HCT116 (cell line): ENCODE data around the gene TMEM247. TPM values are rescaled to one million over a fixed set of nuclear protein-coding genes. Genes with fewer than 3 reads are reported as not detected.

Experiments used
- ATAC-seq: fragments of 200-7000 bp; cut with Tn5 transposase; 2 replicates; pipeline ENCODE4 v1.9.1; 2020; ENCODE audit warnings: mild to moderate bottlenecking, moderate library complexity
- BruUV-seq: library from RNA; stranded (reverse); fragments of 400-500 nt; replicated peaks from 2 replicates; lab custom pipeline; 2021; lab: Mats Ljungman, UMichigan
- CTCF ChIA-PET: fragments of 300-600 bp; sonication (Branson Sonifier 250); formaldehyde crosslinking; loops from one replicate; lab custom pipeline; 2021; ENCODE audit warnings: antibody characterized with exemption; lab: Charles Lee
- POLR2A ChIA-PET: fragments of 300-600, 350-600 bp; sonication (Branson Sonifier 250); formaldehyde crosslinking; loops from one replicate; lab custom pipeline; 2021; ENCODE audit warnings: antibody characterized with exemption; lab: Charles Lee
- RAD21 ChIA-PET, 2 experiments: fragments of 300-600 bp; sonication (Branson Sonifier 250); formaldehyde crosslinking; loops; one replicate each; lab custom pipeline; 2023; ENCODE audit warnings: low total read pairs in 2 of 2; ENCODE audit not compliant: uncharacterized antibody in 2 of 2, unreplicated experiment in 2 of 2, low non-redundant PET in 1 of 2; lab: Charles Lee
- DNase-seq: peaks from one replicate; pipeline ENCODE4 v3.0.0-alpha.2; 2010; ENCODE audit warnings: low read depth, low spot score
- H2AFZ ChIP-seq: fragments of 200-600 bp; shearing (Covaris generic), sonication (generic); 2 replicates; pipeline ENCODE4 v1.6.1; 2017; ENCODE audit warnings: low read depth, mixed run types, mixed read lengths, antibody characterized with exemption, low read length; ENCODE audit not compliant: poor library complexity, severe bottlenecking
- H3K27ac ChIP-seq: 2 replicates; pipeline ENCODE4 v1.5.1; 2012; ENCODE audit warnings: low read depth, low read length
- H3K27me3 ChIP-seq: fragments of 200-600 bp; sonication (generic); 2 replicates; pipeline ENCODE4 v1.6.1; 2016; ENCODE audit warnings: mixed run types, low read length, mixed read lengths; ENCODE audit not compliant: insufficient read depth
- H3K36me3 ChIP-seq, 2 experiments: fragments of 200-500 bp in 1 of 2; fragments of 200-600 bp in 1 of 2; sonication (Bioruptor generic) in 1 of 2; sonication (generic) in 1 of 2; 2 replicates each; pipeline versions ENCODE4 v1.5.1 to v1.6.1; 2014 to 2016; ENCODE audit warnings: low read length in 2 of 2, inconsistent platforms in 1 of 2, mixed read lengths in 1 of 2, mixed run types in 1 of 2; ENCODE audit not compliant: insufficient read depth in 2 of 2, control insufficient read depth in 1 of 2
- H3K4me1 ChIP-seq, 2 experiments: fragments of 200-600 bp in 1 of 2; sonication (generic) in 1 of 2; 2 replicates each; pipeline versions ENCODE4 v1.5.1 to v1.6.1; 2012 to 2017; ENCODE audit warnings: low read length in 2 of 2, inconsistent platforms in 1 of 2, mild to moderate bottlenecking in 1 of 2, mixed read lengths in 1 of 2, mixed run types in 1 of 2, moderate library complexity in 1 of 2; ENCODE audit not compliant: insufficient read depth in 2 of 2, control insufficient read depth in 1 of 2
- H3K4me2 ChIP-seq: fragments of 200-600 bp; sonication (generic); 2 replicates; pipeline ENCODE4 v1.6.1; 2017; ENCODE audit warnings: mixed run types, low read length, mixed read lengths
- H3K4me3 ChIP-seq, 2 experiments: fragments of 200-600 bp in 1 of 2; sonication (generic) in 1 of 2; replicated peaks in 1 of 2; 2 replicates each; pipeline ENCODE4 v1.5.1; 2011 to 2016; ENCODE audit warnings: low read length in 2 of 2, control low read depth in 1 of 2, low read depth in 1 of 2, mild to moderate bottlenecking in 1 of 2, mixed read lengths in 1 of 2, mixed run types in 1 of 2
- H3K79me2 ChIP-seq: fragments of 200-600 bp; sonication (generic); 2 replicates; pipeline ENCODE4 v1.6.1; 2017; ENCODE audit warnings: mild to moderate bottlenecking, mixed run types, low read length, moderate library complexity, mixed read lengths; ENCODE audit not compliant: insufficient read depth
- H3K9ac ChIP-seq: fragments of 200-600 bp; sonication (generic); 2 replicates; pipeline ENCODE4 v1.6.1; 2016; ENCODE audit warnings: low read length, mixed read lengths
- H3K9me2 ChIP-seq: fragments of 200-600 bp; sonication (generic), shearing (Covaris generic); 2 replicates; pipeline ENCODE4 v1.6.1; 2017; ENCODE audit warnings: mixed run types, mild to moderate bottlenecking, moderate library complexity; ENCODE audit not compliant: insufficient read depth
- H3K9me3 ChIP-seq, 2 experiments: fragments of 200-500 bp in 1 of 2; fragments of 200-600 bp in 1 of 2; sonication (Bioruptor generic) in 1 of 2; sonication (generic) in 1 of 2; 2 replicates each; pipeline ENCODE4 v1.6.1; 2014 to 2017; ENCODE audit warnings: low read length in 2 of 2, mixed read lengths in 2 of 2, inconsistent platforms in 1 of 2, low read depth in 1 of 2, mild to moderate bottlenecking in 1 of 2, mixed run types in 1 of 2, moderate library complexity in 1 of 2; ENCODE audit not compliant: control insufficient read depth in 1 of 2, insufficient read depth in 1 of 2
- H4K20me1 ChIP-seq: fragments of 200-600 bp; sonication (generic), shearing (Covaris generic); 2 replicates; pipeline ENCODE4 v1.6.1; 2017; ENCODE audit warnings: mixed run types, mild to moderate bottlenecking, moderate library complexity; ENCODE audit not compliant: insufficient read depth
- CBX3 ChIP-seq: IDR thresholded peaks from 2 replicates; pipeline ENCODE4 v1.6.1; 2012; ENCODE audit warnings: low read depth
- CEBPB ChIP-seq: IDR thresholded peaks from 2 replicates; pipeline ENCODE4 v1.6.1; 2012; ENCODE audit warnings: low read depth
- ELF1 ChIP-seq: IDR thresholded peaks from 2 replicates; pipeline ENCODE4 v1.6.1; 2012; ENCODE audit warnings: low read depth, borderline replicate concordance
- EZH2 ChIP-seq: fragments of 200-600 bp; sonication (generic); IDR thresholded peaks from 2 replicates; pipeline ENCODE4 v1.6.1; 2017; ENCODE audit warnings: antibody characterized with exemption, mixed run types
- JUND ChIP-seq: IDR thresholded peaks from 2 replicates; pipeline ENCODE4 v1.6.1; 2012
- POLR2AphosphoS5 ChIP-seq: IDR thresholded peaks from 2 replicates; pipeline ENCODE4 v1.6.1; 2011; ENCODE audit warnings: mild to moderate bottlenecking, low read depth, low read length, moderate library complexity
- SRF ChIP-seq: IDR thresholded peaks from 2 replicates; pipeline ENCODE4 v1.6.1; 2012; ENCODE audit warnings: low read depth
- YY1 ChIP-seq: IDR thresholded peaks from 2 replicates; pipeline ENCODE4 v1.6.1; 2011; ENCODE audit warnings: low read length, low read depth, moderate library complexity, mild to moderate bottlenecking; ENCODE audit not compliant: insufficient replicate concordance; ENCODE audit errors: extremely low read depth
- intact Hi-C: fragments of 100-400 bp; cut with micrococcal nuclease; formaldehyde crosslinking; loops from 2 replicates; pipeline ENCODE4 v1.10.0; 2022
- total RNA-seq: library from RNA; stranded (reverse); gene quantifications from one replicate; pipeline ENCODE4 v1.2.1, GENCODE V29; 2021; ENCODE audit not compliant: unreplicated experiment
- TF ChIP-seq, protein P1 (sequence below): IDR thresholded peaks from 2 replicates; pipeline ENCODE4 v1.6.1; 2012
- TF ChIP-seq, protein P2 (sequence below): IDR thresholded peaks from 2 replicates; pipeline ENCODE4 v1.6.1; 2012
- TF ChIP-seq, protein P3 (sequence below), 3 experiments: fragments of 200-600 bp in 1 of 3; sonication (generic) in 1 of 3; IDR thresholded peaks in 2 of 3; conservative IDR thresholded peaks in 1 of 3; 2 replicates each; pipeline ENCODE4 v1.5.1; 2012 to 2017; ENCODE audit warnings: low read depth in 2 of 3, low read length in 2 of 3, antibody characterized with exemption in 1 of 3, borderline replicate concordance in 1 of 3, control low read depth in 1 of 3, mild to moderate bottlenecking in 1 of 3, mixed read lengths in 1 of 3, mixed run types in 1 of 3, moderate library complexity in 1 of 3; ENCODE audit not compliant: insufficient read depth in 1 of 3

Gene TMEM247
- total RNA-seq, 1 experiment from 2014 or later: not detected

DNA sequence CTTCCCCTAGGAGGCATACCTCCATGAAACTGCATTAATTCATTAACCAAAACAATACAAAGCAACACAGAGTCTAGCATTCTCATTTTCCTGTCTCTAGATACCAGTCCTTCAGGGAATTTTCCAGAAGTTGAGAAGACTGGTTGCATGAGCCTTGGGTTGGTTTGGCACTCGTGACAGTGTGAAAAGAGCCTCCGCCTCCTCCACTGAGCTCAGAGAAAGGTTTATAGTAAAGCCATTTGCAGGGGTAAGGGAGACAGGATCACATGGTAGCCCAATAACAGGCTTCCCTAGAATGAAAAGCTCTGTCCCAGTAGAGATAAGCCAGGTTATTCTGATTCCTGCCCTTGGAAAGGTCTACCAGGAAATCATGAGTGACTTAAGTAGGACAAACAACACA is 9.7 kb upstream of the TMEM247 start:
- Histone ChIP-seq H3K27me3 (no peaks in the 10 kb centered on the region), H3K9ac (no peak overlapping the region), H4K20me1 (no peaks in the 10 kb centered on the region), H3K9me3 (no peaks in the 10 kb centered on the region), H3K79me2 (no peaks in the 10 kb centered on the region), H2AFZ (no peak overlapping the region), H3K27ac (no peak overlapping the region), H3K36me3 (no peaks in the 10 kb centered on the region), H3K4me3 (no peak overlapping the region), H3K4me1 (no peaks in the 10 kb centered on the region), H3K4me2 (no peak overlapping the region), H3K9me2 (no peaks in the 10 kb centered on the region)
- TF ChIP-seq, protein P1, sequence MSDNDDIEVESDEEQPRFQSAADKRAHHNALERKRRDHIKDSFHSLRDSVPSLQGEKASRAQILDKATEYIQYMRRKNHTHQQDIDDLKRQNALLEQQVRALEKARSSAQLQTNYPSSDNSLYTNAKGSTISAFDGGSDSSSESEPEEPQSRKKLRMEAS: no peak
- TF ChIP-seq, protein P2, sequence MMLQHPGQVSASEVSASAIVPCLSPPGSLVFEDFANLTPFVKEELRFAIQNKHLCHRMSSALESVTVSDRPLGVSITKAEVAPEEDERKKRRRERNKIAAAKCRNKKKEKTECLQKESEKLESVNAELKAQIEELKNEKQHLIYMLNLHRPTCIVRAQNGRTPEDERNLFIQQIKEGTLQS: no peak
- DNase-seq (no peak), ATAC-seq (no peak)
- RAD21 ChIA-PET: no interaction called here
- POLR2A ChIA-PET: no interaction called here
- intact Hi-C loops: no loop called here
- BruUV-seq: no TSS peak
- CTCF ChIA-PET: interaction anchor here (0.7 kb wide), 1 partner anchor 114 kb away, joined by 3 read pairs; no protein-coding TSS in a partner anchor

DNA sequence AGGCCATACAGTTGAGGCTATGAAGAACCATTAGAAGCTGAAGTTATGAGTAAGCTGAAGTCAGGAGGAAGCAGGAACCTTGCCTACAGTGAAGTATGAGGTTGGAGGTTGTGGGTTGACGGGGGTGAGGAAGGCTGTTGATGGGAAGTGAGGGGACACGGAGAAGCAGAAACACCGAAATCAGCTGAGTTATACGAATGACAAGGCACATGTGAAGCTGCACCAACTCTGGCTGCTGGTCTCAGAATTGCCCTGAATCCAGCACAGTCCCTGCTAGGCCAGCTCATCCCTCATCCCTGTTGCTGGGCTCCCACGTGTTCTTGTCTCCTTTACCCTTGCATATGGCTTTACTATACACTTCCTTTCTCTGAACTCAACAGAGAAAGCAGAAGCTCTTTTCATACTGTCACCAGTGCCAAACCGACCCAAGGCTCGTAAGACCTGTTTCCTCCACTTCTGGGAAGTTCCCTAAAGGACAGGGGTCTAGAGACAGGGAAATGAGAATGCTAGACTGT is 9.2 kb upstream of the TMEM247 start:
- ATAC-seq: no peak
- POLR2A ChIA-PET: no interaction called here
- CTCF ChIA-PET: interaction anchor here (0.7 kb wide), 1 partner anchor 114 kb away, joined by 3 read pairs; no protein-coding TSS in a partner anchor

More for the DNA sequence above, 9.2 kb upstream of the TMEM247 start:
- Histone ChIP-seq H3K4me3 (no peak overlapping the region), H3K9me2 (no peaks in the 10 kb centered on the region), H3K36me3 (no peaks in the 10 kb centered on the region), H3K79me2 (no peaks in the 10 kb centered on the region), H2AFZ (no peak overlapping the region), H3K9ac (no peak overlapping the region), H3K27me3 (no peaks in the 10 kb centered on the region), H3K9me3 (no peaks in the 10 kb centered on the region), H4K20me1 (no peaks in the 10 kb centered on the region), H3K4me1 (no peaks in the 10 kb centered on the region), H3K4me2 (no peak overlapping the region), H3K27ac (no peak overlapping the region)
- RAD21 ChIA-PET: no interaction called here
- no TSS peak for BruUV-seq
- no peak for DNase-seq
- no peak for TF ChIP-seq YY1
- TF ChIP-seq, protein P3, sequence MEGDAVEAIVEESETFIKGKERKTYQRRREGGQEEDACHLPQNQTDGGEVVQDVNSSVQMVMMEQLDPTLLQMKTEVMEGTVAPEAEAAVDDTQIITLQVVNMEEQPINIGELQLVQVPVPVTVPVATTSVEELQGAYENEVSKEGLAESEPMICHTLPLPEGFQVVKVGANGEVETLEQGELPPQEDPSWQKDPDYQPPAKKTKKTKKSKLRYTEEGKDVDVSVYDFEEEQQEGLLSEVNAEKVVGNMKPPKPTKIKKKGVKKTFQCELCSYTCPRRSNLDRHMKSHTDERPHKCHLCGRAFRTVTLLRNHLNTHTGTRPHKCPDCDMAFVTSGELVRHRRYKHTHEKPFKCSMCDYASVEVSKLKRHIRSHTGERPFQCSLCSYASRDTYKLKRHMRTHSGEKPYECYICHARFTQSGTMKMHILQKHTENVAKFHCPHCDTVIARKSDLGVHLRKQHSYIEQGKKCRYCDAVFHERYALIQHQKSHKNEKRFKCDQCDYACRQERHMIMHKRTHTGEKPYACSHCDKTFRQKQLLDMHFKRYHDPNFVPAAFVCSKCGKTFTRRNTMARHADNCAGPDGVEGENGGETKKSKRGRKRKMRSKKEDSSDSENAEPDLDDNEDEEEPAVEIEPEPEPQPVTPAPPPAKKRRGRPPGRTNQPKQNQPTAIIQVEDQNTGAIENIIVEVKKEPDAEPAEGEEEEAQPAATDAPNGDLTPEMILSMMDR (IDR thresholded peaks at IDR 0.05 in 2 of 3, conservative IDR thresholded peaks at IDR 0.05 in 1 of 3; ENCODE audit: borderline replicate concordance in 1 of 3, insufficient read depth in 1 of 3, low read depth in 2 of 3, low read length in 2 of 3): no peak
- TF ChIP-seq CBX3: no peak
- no peak for TF ChIP-seq JUND
- TF ChIP-seq, protein P2: no peak
- no peak for TF ChIP-seq ELF1
- no peak for TF ChIP-seq POLR2AphosphoS5
- TF ChIP-seq SRF: no peak
- TF ChIP-seq EZH2: no peak
- TF ChIP-seq CEBPB: no peak
- intact Hi-C loops: no loop called here
